T47D (cell line): ENCODE data around the gene SLC25A2.

Source experiments
- DNase-seq, 2 experiments: peaks; one replicate each; pipeline versions ENCODE4 v3.0.0 to v3.0.0-alpha.2; 2011 to 2012; ENCODE audit warnings: low read depth in 1 of 2, low spot score in 1 of 2
- JUND ChIP-seq: IDR thresholded peaks from 2 replicates; pipeline ENCODE4 v1.6.1; 2012; ENCODE audit warnings: low read depth
- in situ Hi-C: cut with HindIII; loops from 2 replicates; pipeline ENCODE4 v1.10.0; 2016; ENCODE audit warnings: low sequenced_read_pairs, low pct_unique_long_range_greater_than_20kb

SLC25A2 gene

DNA sequence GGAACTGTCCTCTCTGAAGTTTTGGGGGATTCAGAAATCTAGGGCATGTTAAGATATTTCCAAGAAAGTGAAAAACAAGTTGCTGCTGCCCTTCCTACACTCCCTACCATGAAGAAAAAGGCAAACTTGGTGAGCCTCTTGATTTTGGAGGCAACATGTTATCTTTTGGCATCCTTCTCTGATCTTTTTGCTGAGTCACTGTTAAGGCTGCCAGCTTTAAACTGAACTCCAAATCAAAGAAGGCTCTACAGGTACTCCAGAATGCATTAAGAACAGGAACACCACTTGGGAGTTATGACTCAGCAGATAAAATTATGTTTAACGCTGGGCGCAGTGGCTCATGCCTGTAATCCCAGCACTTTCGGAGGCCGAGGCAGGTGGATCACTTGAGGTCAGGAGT, 34.7 kb downstream of the SLC25A2 start:
- in situ Hi-C loops: no loop called here
- DNase-seq: no peak
- no peak for TF ChIP-seq JUND

DNA sequence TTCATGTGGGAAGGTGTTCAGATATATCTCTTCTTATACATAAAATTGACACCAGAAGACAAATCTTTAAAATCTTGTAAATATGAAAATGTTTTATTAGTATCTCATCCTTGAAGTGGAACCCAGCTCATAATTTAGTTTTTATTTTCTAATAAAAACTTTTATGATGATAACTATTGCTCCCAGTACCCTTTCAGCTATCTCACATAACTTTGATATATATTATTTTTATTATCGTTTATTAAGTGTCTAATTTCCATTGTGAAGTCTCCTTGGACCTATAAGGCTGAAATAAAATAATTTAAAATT, 42.7 kb downstream of the SLC25A2 start:
- TF ChIP-seq JUND: no peak
- in situ Hi-C loops: no loop called here
- no peak for DNase-seq

GRCh38 chr5:141260458-141261237, 43.2 kb downstream of the SLC25A2 start:
- TF ChIP-seq JUND: no peak
- peak in 1 of 2 experiments; percentile 51 for DNase-seq
- in situ Hi-C loops: no loop called here

DNA sequence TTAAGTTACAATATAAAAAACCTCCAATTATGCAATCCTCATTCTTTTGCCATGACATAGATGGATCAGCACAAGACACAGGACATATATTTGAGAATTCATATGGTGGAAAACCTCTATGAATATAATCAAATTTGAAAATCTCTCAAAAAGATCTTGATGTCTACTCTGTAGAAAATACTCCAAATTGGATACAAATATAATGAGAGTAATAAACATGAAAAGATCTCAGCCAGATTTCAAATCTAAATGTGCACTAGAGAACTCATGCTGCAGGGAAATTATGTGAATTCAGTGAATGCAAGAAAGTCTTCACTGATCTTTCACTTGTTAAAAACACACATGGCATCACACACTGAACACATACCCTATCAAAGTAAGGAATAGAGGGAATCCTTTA, 44.9 kb downstream of the SLC25A2 start:
- in situ Hi-C loops: no loop called here
- no peak for DNase-seq
- TF ChIP-seq JUND: no peak

GRCh38 chr5:141258464-141258863, 45.4 kb downstream of the SLC25A2 start:
- no peak for DNase-seq
- in situ Hi-C loops: no loop called here
- TF ChIP-seq JUND: no peak
